HCT116 (cell line): ENCODE measurements around the gene DPEP3. TPM values are rescaled to one million over a fixed set of nuclear protein-coding genes. Genes with fewer than 3 reads are reported as not detected.

Experiments
- ATAC-seq: fragments of 200-7000 bp; cut with Tn5 transposase; 2 replicates; pipeline ENCODE4 v1.9.1; 2020; ENCODE audit warnings: mild to moderate bottlenecking, moderate library complexity
- BruUV-seq: library from RNA; stranded (reverse); fragments of 400-500 nt; replicated peaks from 2 replicates; lab custom pipeline; 2021; lab: Mats Ljungman, UMichigan
- CTCF ChIA-PET: fragments of 300-600 bp; sonication (Branson Sonifier 250); formaldehyde crosslinking; loops from one replicate; lab custom pipeline; 2021; ENCODE audit warnings: antibody characterized with exemption; lab: Charles Lee
- POLR2A ChIA-PET: fragments of 300-600, 350-600 bp; sonication (Branson Sonifier 250); formaldehyde crosslinking; loops from one replicate; lab custom pipeline; 2021; ENCODE audit warnings: antibody characterized with exemption; lab: Charles Lee
- RAD21 ChIA-PET, 2 experiments: fragments of 300-600 bp; sonication (Branson Sonifier 250); formaldehyde crosslinking; loops; one replicate each; lab custom pipeline; 2023; ENCODE audit warnings: low total read pairs in 2 of 2; ENCODE audit not compliant: uncharacterized antibody in 2 of 2, unreplicated experiment in 2 of 2, low non-redundant PET in 1 of 2; lab: Charles Lee
- DNase-seq: peaks from one replicate; pipeline ENCODE4 v3.0.0-alpha.2; 2010; ENCODE audit warnings: low read depth, low spot score
- H2AFZ ChIP-seq: fragments of 200-600 bp; shearing (Covaris generic), sonication (generic); 2 replicates; pipeline ENCODE4 v1.6.1; 2017; ENCODE audit warnings: low read depth, mixed run types, mixed read lengths, antibody characterized with exemption, low read length; ENCODE audit not compliant: poor library complexity, severe bottlenecking
- H3K27ac ChIP-seq: 2 replicates; pipeline ENCODE4 v1.5.1; 2012; ENCODE audit warnings: low read depth, low read length
- H3K27me3 ChIP-seq: fragments of 200-600 bp; sonication (generic); 2 replicates; pipeline ENCODE4 v1.6.1; 2016; ENCODE audit warnings: mixed run types, low read length, mixed read lengths; ENCODE audit not compliant: insufficient read depth
- H3K36me3 ChIP-seq, 2 experiments: fragments of 200-500 bp in 1 of 2; fragments of 200-600 bp in 1 of 2; sonication (Bioruptor generic) in 1 of 2; sonication (generic) in 1 of 2; 2 replicates each; pipeline versions ENCODE4 v1.5.1 to v1.6.1; 2014 to 2016; ENCODE audit warnings: low read length in 2 of 2, inconsistent platforms in 1 of 2, mixed read lengths in 1 of 2, mixed run types in 1 of 2; ENCODE audit not compliant: insufficient read depth in 2 of 2, control insufficient read depth in 1 of 2
- H3K4me1 ChIP-seq, 2 experiments: fragments of 200-600 bp in 1 of 2; sonication (generic) in 1 of 2; 2 replicates each; pipeline versions ENCODE4 v1.5.1 to v1.6.1; 2012 to 2017; ENCODE audit warnings: low read length in 2 of 2, inconsistent platforms in 1 of 2, mild to moderate bottlenecking in 1 of 2, mixed read lengths in 1 of 2, mixed run types in 1 of 2, moderate library complexity in 1 of 2; ENCODE audit not compliant: insufficient read depth in 2 of 2, control insufficient read depth in 1 of 2
- H3K4me2 ChIP-seq: fragments of 200-600 bp; sonication (generic); 2 replicates; pipeline ENCODE4 v1.6.1; 2017; ENCODE audit warnings: mixed run types, low read length, mixed read lengths
- H3K4me3 ChIP-seq, 2 experiments: fragments of 200-600 bp in 1 of 2; sonication (generic) in 1 of 2; replicated peaks in 1 of 2; 2 replicates each; pipeline ENCODE4 v1.5.1; 2011 to 2016; ENCODE audit warnings: low read length in 2 of 2, control low read depth in 1 of 2, low read depth in 1 of 2, mild to moderate bottlenecking in 1 of 2, mixed read lengths in 1 of 2, mixed run types in 1 of 2
- H3K79me2 ChIP-seq: fragments of 200-600 bp; sonication (generic); 2 replicates; pipeline ENCODE4 v1.6.1; 2017; ENCODE audit warnings: mild to moderate bottlenecking, mixed run types, low read length, moderate library complexity, mixed read lengths; ENCODE audit not compliant: insufficient read depth
- H3K9ac ChIP-seq: fragments of 200-600 bp; sonication (generic); 2 replicates; pipeline ENCODE4 v1.6.1; 2016; ENCODE audit warnings: low read length, mixed read lengths
- H3K9me2 ChIP-seq: fragments of 200-600 bp; sonication (generic), shearing (Covaris generic); 2 replicates; pipeline ENCODE4 v1.6.1; 2017; ENCODE audit warnings: mixed run types, mild to moderate bottlenecking, moderate library complexity; ENCODE audit not compliant: insufficient read depth
- H3K9me3 ChIP-seq, 2 experiments: fragments of 200-500 bp in 1 of 2; fragments of 200-600 bp in 1 of 2; sonication (Bioruptor generic) in 1 of 2; sonication (generic) in 1 of 2; 2 replicates each; pipeline ENCODE4 v1.6.1; 2014 to 2017; ENCODE audit warnings: low read length in 2 of 2, mixed read lengths in 2 of 2, inconsistent platforms in 1 of 2, low read depth in 1 of 2, mild to moderate bottlenecking in 1 of 2, mixed run types in 1 of 2, moderate library complexity in 1 of 2; ENCODE audit not compliant: control insufficient read depth in 1 of 2, insufficient read depth in 1 of 2
- H4K20me1 ChIP-seq: fragments of 200-600 bp; sonication (generic), shearing (Covaris generic); 2 replicates; pipeline ENCODE4 v1.6.1; 2017; ENCODE audit warnings: mixed run types, mild to moderate bottlenecking, moderate library complexity; ENCODE audit not compliant: insufficient read depth
- CBX3 ChIP-seq: IDR thresholded peaks from 2 replicates; pipeline ENCODE4 v1.6.1; 2012; ENCODE audit warnings: low read depth
- CEBPB ChIP-seq: IDR thresholded peaks from 2 replicates; pipeline ENCODE4 v1.6.1; 2012; ENCODE audit warnings: low read depth
- EGR1 ChIP-seq: IDR thresholded peaks from 2 replicates; pipeline ENCODE4 v1.6.1; 2012; ENCODE audit warnings: low read depth
- EZH2 ChIP-seq: fragments of 200-600 bp; sonication (generic); IDR thresholded peaks from 2 replicates; pipeline ENCODE4 v1.6.1; 2017; ENCODE audit warnings: antibody characterized with exemption, mixed run types
- FOSL1 ChIP-seq: IDR thresholded peaks from 2 replicates; pipeline ENCODE4 v1.6.1; 2012; ENCODE audit warnings: low read depth
- JUND ChIP-seq: IDR thresholded peaks from 2 replicates; pipeline ENCODE4 v1.6.1; 2012
- POLR2A ChIP-seq: IDR thresholded peaks from 2 replicates; pipeline ENCODE4 v1.7.0; 2011; ENCODE audit warnings: borderline replicate concordance; ENCODE audit not compliant: insufficient read depth, insufficient read length; ENCODE audit errors: extremely low read depth
- SP1 ChIP-seq: IDR thresholded peaks from 2 replicates; pipeline ENCODE4 v1.6.1; 2012; ENCODE audit warnings: low read depth
- SRF ChIP-seq: IDR thresholded peaks from 2 replicates; pipeline ENCODE4 v1.6.1; 2012; ENCODE audit warnings: low read depth
- TCF7L2 ChIP-seq: IDR thresholded peaks from 2 replicates; pipeline ENCODE4 v1.7.0; 2011; ENCODE audit warnings: borderline replicate concordance, inconsistent platforms; ENCODE audit not compliant: insufficient read depth, insufficient read length; ENCODE audit errors: extremely low read depth
- ZFX ChIP-seq: fragments of 450-650 bp; IDR thresholded peaks from 2 replicates; pipeline ENCODE4 v1.6.1; 2017
- intact Hi-C: fragments of 100-400 bp; cut with micrococcal nuclease; formaldehyde crosslinking; loops from 2 replicates; pipeline ENCODE4 v1.10.0; 2022
- total RNA-seq: library from RNA; stranded (reverse); gene quantifications from one replicate; pipeline ENCODE4 v1.2.1, GENCODE V29; 2021; ENCODE audit not compliant: unreplicated experiment
- TF ChIP-seq, protein P1 (sequence below): IDR thresholded peaks from 2 replicates; pipeline ENCODE4 v1.6.1; 2012

DPEP3 gene
- total RNA-seq, 1 experiment from 2014 or later = not detected

GRCh38 chr16:67968400-67969253 is 11.7 kb downstream of the DPEP3 start, which contains the start of gene SLC12A4 (continued):
- TF ChIP-seq SP1 (no peak; the same call in none of the 2 replicates), JUND (no peak), CEBPB (no peak), ZFX (peak; percentile 77; the same call in 1 of the 2 replicates), EZH2 (no peak)

DNA sequence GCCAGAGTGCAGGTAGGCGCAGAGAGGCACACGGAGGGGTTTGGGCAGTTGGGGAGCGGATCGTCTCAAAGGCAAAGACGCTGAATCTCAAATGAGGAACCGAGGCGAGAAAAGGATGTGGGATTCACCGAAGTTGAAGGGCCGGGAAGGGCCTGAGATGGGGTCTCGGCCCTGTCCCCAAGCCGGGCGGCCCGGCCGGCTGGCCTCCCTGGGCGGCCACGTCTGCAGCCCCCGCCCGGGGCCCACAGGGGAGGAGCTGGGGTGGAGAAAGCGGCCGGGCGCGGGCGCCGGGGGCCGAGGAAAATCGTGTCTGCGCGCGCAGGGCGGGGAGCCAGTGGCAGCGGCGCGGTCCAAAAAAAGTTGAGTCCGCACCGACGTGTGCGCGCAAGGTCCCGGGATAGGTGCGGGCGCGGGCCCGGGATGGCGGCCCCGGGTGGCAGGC is 12.3 kb downstream of the DPEP3 start:
- Histone ChIP-seq H3K9ac (peak overlapping the region; percentile 92), H3K27ac (peak overlapping the region; percentile 87), H3K9me3 (no peaks in the 10 kb centered on the region), H3K4me2 (peak overlapping the region; percentile 87), H2AFZ (no peak overlapping the region), H3K79me2 (peaks cover 32% of the 10 kb centered on the region), H4K20me1 (no peaks in the 10 kb centered on the region), H3K27me3 (no peaks in the 10 kb centered on the region), H3K4me1 (peaks cover 21 to 26% of the 10 kb centered on the region in 2 experiments), H3K9me2 (no peaks in the 10 kb centered on the region), H3K36me3 (peaks cover 0 to 2% of the 10 kb centered on the region in 2 experiments; a peak in 1 of 4 replicates), H3K4me3 (peak overlapping the region; percentile 86)
- BruUV-seq = no TSS peak
- peak; percentile 57 for ATAC-seq
- no peak for DNase-seq
- ChIA-PET POLR2A (no interaction called here), CTCF (interaction anchor here (0.6 kb wide), 1 partner anchor 19 kb away, joined by 3 read pairs; no protein-coding TSS in a partner anchor), RAD21 (no interaction called here)
- TF ChIP-seq CBX3 (no peak), TCF7L2 (no peak), FOSL1 (no peak), SRF (no peak), ZFX (no peak; the same call in 1 of the 2 replicates), POLR2A (no peak), EGR1 (no peak), EZH2 (no peak), SP1 (no peak)
- TF ChIP-seq, protein P1, sequence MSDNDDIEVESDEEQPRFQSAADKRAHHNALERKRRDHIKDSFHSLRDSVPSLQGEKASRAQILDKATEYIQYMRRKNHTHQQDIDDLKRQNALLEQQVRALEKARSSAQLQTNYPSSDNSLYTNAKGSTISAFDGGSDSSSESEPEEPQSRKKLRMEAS = no peak; the same call in 1 of the 2 replicates
- TF ChIP-seq, all 23 proteins: peak for 0
- intact Hi-C loops = no loop called here
